ENCODE data around the gene RBM6. TPM values are rescaled to one million over a fixed set of nuclear protein-coding genes. Genes with fewer than 3 reads are reported as not detected.

RBM6 gene
- total RNA-seq, 1 experiment from 2014 or later: 58.3 TPM

GRCh38 chr3:49902511-49903345, 37.2 kb upstream of the RBM6 start (continued):
- TF ChIP-seq REST (IDR thresholded peaks at IDR 0.05; ENCODE audit: low read depth): no peak
- TF ChIP-seq POLR2AphosphoS5 (IDR thresholded peaks at IDR 0.05; ENCODE audit: low read depth, low read length): no peak

- H3K9me2 ChIP-seq (ENCODE audit: insufficient read depth): no peaks in the 10 kb centered on the region
- peak within 1 kb of the TSS; percentile 75 to 79 for H3K4me3 ChIP-seq (replicated peaks in 1 of 2; ENCODE audit: low read depth in 1 of 2, low read length in 2 of 2)
- H2AFZ ChIP-seq (ENCODE audit: low read depth, low read length, poor library complexity, severe bottlenecking): no peak within 1 kb of the TSS
- intact Hi-C loops (cut with micrococcal nuclease): no loop called here
- no peaks in the 10 kb centered on the region for H3K27me3 ChIP-seq (ENCODE audit: insufficient read depth, low read length)
- peak within 1 kb of the TSS; percentile 96 for H3K9ac ChIP-seq (ENCODE audit: low read length)
- H3K9me3 ChIP-seq (ENCODE audit: control insufficient read depth in 1 of 2, insufficient read depth in 1 of 2, low read depth in 1 of 2, low read length in 2 of 2): no peaks in the 10 kb centered on the region
- H3K79me2 ChIP-seq (ENCODE audit: insufficient read depth, low read length): peaks cover 63% of the 10 kb centered on the region
- ChIA-PET CTCF (interaction anchor here (0.6 to 2.4 kb wide), 2 partner anchors 101 kb away, joined by 3 to 9 read pairs; partner anchors contain the start of gene INKA1), POLR2A (interaction anchor here (1.4 to 5.5 kb wide), 3 partner anchors 22 to 101 kb away, joined by 3 to 43 read pairs (median 12); partner anchors contain the start of genes INKA1 and MON1A), RAD21 (ENCODE audit: low non-redundant PET in 1 of 2, low total read pairs in 2 of 2, uncharacterized antibody in 2 of 2, unreplicated experiment in 2 of 2) (no interaction called here)
- ATAC-seq (peak; percentile 74), DNase-seq (ENCODE audit: low read depth, low spot score) (peak; percentile 95)
- H4K20me1 ChIP-seq (ENCODE audit: insufficient read depth): no peaks in the 10 kb centered on the region
- BruUV-seq (replicated peaks): TSS peak; percentile 81
- peaks cover 60 to 76% of the 10 kb centered on the region in 2 experiments for H3K4me1 ChIP-seq (ENCODE audit: control insufficient read depth in 1 of 2, insufficient read depth in 2 of 2, low read length in 2 of 2)
- peak within 1 kb of the TSS; percentile 89 for H3K27ac ChIP-seq (ENCODE audit: low read depth, low read length)
- H3K4me2 ChIP-seq (ENCODE audit: low read length): peak within 1 kb of the TSS; percentile 97
- peaks cover 0 to 3% of the 10 kb centered on the region in 2 experiments; a peak in 1 of 4 replicates for H3K36me3 ChIP-seq (ENCODE audit: control insufficient read depth in 1 of 2, insufficient read depth in 2 of 2, low read length in 2 of 2)
- TF ChIP-seq EZH2 (IDR thresholded peaks at IDR 0.05) (no peak), JUND (IDR thresholded peaks at IDR 0.05) (no peak), ELF1 (IDR thresholded peaks at IDR 0.05; ENCODE audit: borderline replicate concordance, low read depth) (no peak), SIN3A (IDR thresholded peaks at IDR 0.05; ENCODE audit: low read depth) (no peak), POLR2AphosphoS5 (IDR thresholded peaks at IDR 0.05; ENCODE audit: low read depth, low read length) (peak; percentile 99), SRF (IDR thresholded peaks at IDR 0.05; ENCODE audit: low read depth) (no peak), CEBPB (IDR thresholded peaks at IDR 0.05; ENCODE audit: low read depth) (no peak), TCF7L2 (IDR thresholded peaks at IDR 0.05; ENCODE audit: borderline replicate concordance, extremely low read depth, insufficient read depth, insufficient read length) (peak; percentile 30), RAD21 (IDR thresholded peaks at IDR 0.05; ENCODE audit: low read depth) (no peak), FOSL1 (IDR thresholded peaks at IDR 0.05; ENCODE audit: low read depth) (no peak)
- TF ChIP-seq, protein P1, sequence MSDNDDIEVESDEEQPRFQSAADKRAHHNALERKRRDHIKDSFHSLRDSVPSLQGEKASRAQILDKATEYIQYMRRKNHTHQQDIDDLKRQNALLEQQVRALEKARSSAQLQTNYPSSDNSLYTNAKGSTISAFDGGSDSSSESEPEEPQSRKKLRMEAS (IDR thresholded peaks at IDR 0.05): no peak
- TF ChIP-seq, protein P2, sequence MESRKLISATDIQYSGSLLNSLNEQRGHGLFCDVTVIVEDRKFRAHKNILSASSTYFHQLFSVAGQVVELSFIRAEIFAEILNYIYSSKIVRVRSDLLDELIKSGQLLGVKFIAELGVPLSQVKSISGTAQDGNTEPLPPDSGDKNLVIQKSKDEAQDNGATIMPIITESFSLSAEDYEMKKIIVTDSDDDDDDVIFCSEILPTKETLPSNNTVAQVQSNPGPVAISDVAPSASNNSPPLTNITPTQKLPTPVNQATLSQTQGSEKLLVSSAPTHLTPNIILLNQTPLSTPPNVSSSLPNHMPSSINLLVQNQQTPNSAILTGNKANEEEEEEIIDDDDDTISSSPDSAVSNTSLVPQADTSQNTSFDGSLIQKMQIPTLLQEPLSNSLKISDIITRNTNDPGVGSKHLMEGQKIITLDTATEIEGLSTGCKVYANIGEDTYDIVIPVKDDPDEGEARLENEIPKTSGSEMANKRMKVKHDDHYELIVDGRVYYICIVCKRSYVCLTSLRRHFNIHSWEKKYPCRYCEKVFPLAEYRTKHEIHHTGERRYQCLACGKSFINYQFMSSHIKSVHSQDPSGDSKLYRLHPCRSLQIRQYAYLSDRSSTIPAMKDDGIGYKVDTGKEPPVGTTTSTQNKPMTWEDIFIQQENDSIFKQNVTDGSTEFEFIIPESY (IDR thresholded peaks at IDR 0.05; ENCODE audit: extremely low read depth, insufficient replicate concordance, low read length): peak; percentile 14
- TF ChIP-seq, protein P3, sequence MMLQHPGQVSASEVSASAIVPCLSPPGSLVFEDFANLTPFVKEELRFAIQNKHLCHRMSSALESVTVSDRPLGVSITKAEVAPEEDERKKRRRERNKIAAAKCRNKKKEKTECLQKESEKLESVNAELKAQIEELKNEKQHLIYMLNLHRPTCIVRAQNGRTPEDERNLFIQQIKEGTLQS (IDR thresholded peaks at IDR 0.05): no peak
Observed at GRCh38 chr3:49903451-49904424, 36.2 kb upstream of the RBM6 start, which contains the start of gene MST1R. MST1R (minus strand) TSS chr3:49903873; CDS start chr3:49903609, 264 bp downstream.
